GM12878 (cell line): ENCODE measurements around the gene OTOG.

Experiments used
- BCL11A ChIP-seq: IDR thresholded peaks from 2 replicates; pipeline ENCODE4 v1.6.1; 2011; ENCODE audit warnings: low read depth, low read length
- ETV6 ChIP-seq, 2 experiments: fragments of 450-650 bp in 1 of 2; IDR thresholded peaks in 1 of 2; conservative IDR thresholded peaks in 1 of 2; 2 replicates each; pipeline ENCODE4 v1.6.1; 2014; ENCODE audit warnings: antibody characterized with exemption in 1 of 2, borderline replicate concordance in 1 of 2, low read depth in 1 of 2, mild to moderate bottlenecking in 1 of 2, moderate library complexity in 1 of 2
- FOXM1 ChIP-seq: IDR thresholded peaks from 2 replicates; pipeline ENCODE4 v1.6.1; 2012; ENCODE audit warnings: low read depth, mild to moderate bottlenecking, inconsistent platforms, low read length, moderate library complexity
- PML ChIP-seq: IDR thresholded peaks from 2 replicates; pipeline ENCODE4 v1.6.1; 2012; ENCODE audit warnings: low read length, inconsistent platforms
- SIN3A ChIP-seq: IDR thresholded peaks from 2 replicates; pipeline ENCODE4 v1.6.1; 2012; ENCODE audit warnings: low read depth, low read length, improper control_type of control experiment
- YY1 ChIP-seq: IDR thresholded peaks from 2 replicates; pipeline ENCODE4 v1.6.1; 2011; ENCODE audit warnings: low read depth, mild to moderate bottlenecking, low read length
- ZSCAN29 ChIP-seq: fragments of 450-650 bp; IDR thresholded peaks from 2 replicates; pipeline ENCODE4 v1.6.1; 2017; ENCODE audit warnings: mild to moderate bottlenecking, moderate library complexity
- TF ChIP-seq, protein P1 (sequence below): IDR thresholded peaks from 2 replicates; pipeline ENCODE4 v1.6.1; 2011; ENCODE audit warnings: low read depth, mild to moderate bottlenecking, low read length, moderate library complexity, borderline replicate concordance; ENCODE audit errors: extremely low read depth

DNA sequence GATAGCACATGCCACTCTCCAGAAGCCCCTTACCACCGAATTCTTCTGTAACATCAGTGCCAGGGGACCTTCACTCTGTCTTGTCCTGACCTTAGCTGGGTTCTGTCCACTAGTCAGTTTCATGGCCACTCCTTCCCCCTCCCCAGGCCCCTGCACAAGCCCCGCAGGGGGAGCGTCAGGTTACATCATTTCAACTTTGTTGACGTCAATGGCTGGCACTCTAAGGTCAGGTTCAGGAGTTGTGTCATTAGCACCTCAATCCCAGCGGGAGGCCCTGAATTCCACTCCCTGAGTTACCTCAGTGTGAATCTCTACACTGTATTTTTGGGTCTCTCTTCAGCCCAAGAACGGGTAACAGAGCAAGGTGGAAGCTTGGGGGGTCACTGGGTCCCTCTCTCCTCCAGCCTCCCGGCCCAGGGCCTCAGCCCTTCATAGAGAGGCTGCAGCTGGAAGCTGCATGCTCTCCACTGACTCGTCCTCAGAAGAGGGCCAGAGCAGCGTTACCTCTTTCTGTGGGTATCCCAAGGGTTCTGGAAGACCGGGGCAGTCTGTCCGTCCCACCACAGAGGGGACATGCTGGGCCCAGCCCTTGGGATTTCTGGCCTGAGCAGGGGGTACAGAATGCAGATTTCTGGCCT, 13.2 kb upstream of the OTOG start:
- TF ChIP-seq YY1 (no peak), FOXM1 (no peak), ETV6 (conservative IDR thresholded peaks at IDR 0.05 in 1 of 2, IDR thresholded peaks at IDR 0.05 in 1 of 2; ENCODE audit: borderline replicate concordance in 1 of 2, low read depth in 1 of 2) (no peak), BCL11A (no peak), ZSCAN29 (no peak), PML (no peak), SIN3A (no peak)
- TF ChIP-seq, protein P1, sequence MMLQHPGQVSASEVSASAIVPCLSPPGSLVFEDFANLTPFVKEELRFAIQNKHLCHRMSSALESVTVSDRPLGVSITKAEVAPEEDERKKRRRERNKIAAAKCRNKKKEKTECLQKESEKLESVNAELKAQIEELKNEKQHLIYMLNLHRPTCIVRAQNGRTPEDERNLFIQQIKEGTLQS = no peak
